ENCODE data around the gene EMCN. TPM values are rescaled to one million over a fixed set of nuclear protein-coding genes. Genes with fewer than 3 reads are reported as not detected.
"Not testable (repeated sequence)": the region's sequence is repeated elsewhere in the genome, so short reads cannot be mapped to it uniquely, and the experiment has no call there.

Gene EMCN
- total RNA-seq, 1 experiment from 2014 or later, result not detected

DNA sequence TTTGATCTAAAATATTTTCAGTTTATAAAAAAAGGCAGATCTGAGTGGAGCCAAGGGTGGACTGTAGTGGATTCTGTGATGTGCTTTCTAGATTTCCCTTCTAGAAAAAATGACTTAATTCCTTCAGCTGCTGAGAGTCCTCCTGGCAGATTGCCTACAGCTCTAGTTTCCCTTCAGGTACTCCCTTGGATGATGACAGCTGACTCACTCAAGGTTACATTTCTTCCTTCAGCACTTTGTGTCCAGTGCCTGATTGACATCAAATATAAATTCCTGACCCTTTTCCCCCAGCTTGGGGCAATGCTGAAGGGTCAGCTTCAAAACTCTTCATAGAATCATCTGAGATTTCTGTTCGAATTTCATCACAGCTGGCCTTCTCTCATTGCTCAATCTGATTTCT is 161.7 kb downstream of the EMCN start:
- DNase-seq (ENCODE audit: low read depth, low spot score), result no peak
- in situ Hi-C loops (cut with HindIII; ENCODE audit: low pct_unique_long_range_greater_than_20kb, low sequenced_read_pairs), result no loop called here

- DNase-seq (ENCODE audit: low read depth, low spot score); in situ Hi-C loops (cut with HindIII; ENCODE audit: low pct_unique_long_range_greater_than_20kb, low sequenced_read_pairs): not testable (repeated sequence)
Measured at GRCh38 chr4:100352352-100352751, 165.5 kb downstream of the EMCN start.

DNA sequence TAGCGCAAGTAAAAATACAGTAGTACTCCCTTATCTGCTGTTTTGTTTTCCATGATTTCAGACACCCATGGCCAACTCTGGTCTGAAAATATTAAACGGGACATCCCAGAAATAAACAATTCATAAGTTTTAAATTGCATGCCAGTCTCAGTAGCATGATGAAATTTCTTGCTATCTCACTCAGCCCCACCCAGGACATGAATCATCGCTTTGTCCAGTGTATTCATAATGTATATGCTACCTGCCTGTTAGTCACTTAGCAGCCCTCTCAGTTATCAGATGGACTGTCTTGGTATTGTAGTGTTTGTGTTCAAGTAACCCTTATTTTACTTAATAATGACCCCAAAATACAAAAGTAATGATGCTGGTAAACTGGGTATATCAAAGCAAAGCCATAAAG is 169.3 kb downstream of the EMCN start:
- DNase-seq (ENCODE audit: low read depth, low spot score), result no peak

DNA sequence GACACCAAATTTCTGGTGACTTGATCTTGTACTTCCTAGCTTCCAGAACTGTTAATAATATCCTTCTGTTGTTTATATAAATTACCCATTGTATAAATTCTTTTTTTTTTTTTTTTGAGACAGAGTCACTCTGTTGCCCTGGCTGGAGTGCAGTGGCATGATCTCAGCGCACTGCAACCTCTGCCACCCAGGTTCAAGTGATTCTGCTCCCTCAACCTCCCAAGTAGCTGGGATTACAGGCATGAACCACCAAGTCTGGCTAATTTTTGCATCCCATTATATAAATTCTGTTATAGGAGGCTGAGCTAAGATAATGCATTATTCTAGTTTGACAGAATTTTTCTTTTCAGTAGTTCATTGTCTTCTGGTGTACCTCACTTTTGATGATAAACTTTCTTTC is 170.6 kb downstream of the EMCN start:
- no peak for DNase-seq (ENCODE audit: low read depth, low spot score)
- in situ Hi-C loops (cut with HindIII; ENCODE audit: low pct_unique_long_range_greater_than_20kb, low sequenced_read_pairs), result no loop called here

More for the DNA sequence above, 169.3 kb downstream of the EMCN start:
- in situ Hi-C loops (cut with HindIII; ENCODE audit: low pct_unique_long_range_greater_than_20kb, low sequenced_read_pairs), result no loop called here

GRCh38 chr4:100345585-100345984 is 172.2 kb downstream of the EMCN start:
- no peak for DNase-seq (ENCODE audit: low read depth, low spot score)
- in situ Hi-C loops (cut with HindIII; ENCODE audit: low pct_unique_long_range_greater_than_20kb, low sequenced_read_pairs), result no loop called here

Data from SK-MEL-5 (cell line).